Non-pigmented ciliary epithelial cell (primary cell): ENCODE data around the gene RTN4R.
"Not testable (repeated sequence)": the region's sequence is repeated elsewhere in the genome, so short reads cannot be mapped to it uniquely, and the experiment has no call there.

Source experiments
- DNase-seq: peaks from one replicate; pipeline ENCODE4 v3.0.0-alpha.2; 2010; ENCODE audit warnings: low read depth

RTN4R gene

GRCh38 chr22:20286784-20287423 lies 18.8 kb upstream of the RTN4R start:
- DNase-seq: not testable (repeated sequence)

GRCh38 chr22:20286312-20286660 lies 18.2 kb upstream of the RTN4R start:
- not testable (repeated sequence) for DNase-seq

- DNase-seq: not testable (repeated sequence)
Measured at GRCh38 chr22:20285473-20286311, 17.6 kb upstream of the RTN4R start.

GRCh38 chr22:20284471-20285086 lies 16.5 kb upstream of the RTN4R start:
- no peak for DNase-seq

DNA sequence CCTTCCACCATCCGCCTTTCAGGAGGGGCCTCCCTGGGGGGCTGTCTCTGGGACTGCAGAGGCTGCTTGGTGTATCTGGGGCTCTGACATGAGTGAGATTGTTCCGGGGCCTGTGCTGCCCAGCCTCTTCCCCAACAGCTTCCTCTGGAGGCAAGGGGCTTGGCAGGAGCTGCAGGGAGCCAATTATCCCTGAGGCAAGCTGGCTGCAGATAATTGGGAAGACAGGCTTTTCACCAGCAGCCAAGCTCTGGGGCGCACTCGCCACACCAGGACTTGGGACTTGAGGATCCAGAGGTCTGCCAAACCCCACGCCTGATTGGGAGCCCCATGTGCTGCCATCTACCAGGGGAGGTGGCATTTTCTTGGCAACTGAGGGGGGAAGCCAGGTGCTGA lies 15.6 kb upstream of the RTN4R start:
- no peak for DNase-seq

DNA sequence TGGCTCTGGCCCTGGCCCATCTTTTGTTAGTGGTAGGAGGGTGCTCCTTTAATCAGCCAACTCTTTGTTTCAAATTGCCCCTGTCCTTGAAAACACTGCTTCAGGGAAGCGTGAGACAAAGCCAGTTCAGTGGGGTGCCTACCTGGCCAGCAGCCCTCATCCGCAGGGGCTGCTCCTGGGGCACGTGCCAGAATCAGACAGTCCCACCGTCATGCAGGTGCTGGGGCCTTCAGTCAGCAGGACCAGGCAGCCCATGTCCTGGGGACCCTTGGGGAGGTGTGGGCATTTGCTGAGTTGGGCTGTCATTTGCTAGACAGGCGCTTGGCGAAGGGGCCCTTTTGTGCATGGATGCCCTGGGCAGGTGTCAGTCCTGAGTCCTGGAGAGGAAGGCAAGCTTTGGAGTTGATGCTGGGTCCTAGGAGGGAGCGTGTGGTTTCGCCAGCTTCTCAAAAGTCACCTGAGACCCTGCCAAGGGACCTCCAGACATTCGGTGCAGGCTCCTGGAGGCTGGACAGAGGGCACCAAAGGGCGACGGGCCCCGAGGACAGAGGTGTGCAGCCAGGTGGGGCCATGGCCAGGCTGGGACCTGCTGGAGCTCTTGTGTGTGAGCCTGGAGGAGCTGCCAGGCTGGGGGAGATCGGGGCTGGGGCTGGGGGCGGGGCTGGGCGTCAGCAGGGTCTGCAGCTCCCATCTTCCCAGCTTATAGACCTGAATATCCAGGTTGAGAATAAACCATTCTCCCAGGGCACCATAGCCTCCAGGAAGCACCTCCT lies 15.0 kb upstream of the RTN4R start:
- no peak for DNase-seq

- DNase-seq: no peak
Measured at GRCh38 chr22:20281891-20282290, 13.8 kb upstream of the RTN4R start.

DNA sequence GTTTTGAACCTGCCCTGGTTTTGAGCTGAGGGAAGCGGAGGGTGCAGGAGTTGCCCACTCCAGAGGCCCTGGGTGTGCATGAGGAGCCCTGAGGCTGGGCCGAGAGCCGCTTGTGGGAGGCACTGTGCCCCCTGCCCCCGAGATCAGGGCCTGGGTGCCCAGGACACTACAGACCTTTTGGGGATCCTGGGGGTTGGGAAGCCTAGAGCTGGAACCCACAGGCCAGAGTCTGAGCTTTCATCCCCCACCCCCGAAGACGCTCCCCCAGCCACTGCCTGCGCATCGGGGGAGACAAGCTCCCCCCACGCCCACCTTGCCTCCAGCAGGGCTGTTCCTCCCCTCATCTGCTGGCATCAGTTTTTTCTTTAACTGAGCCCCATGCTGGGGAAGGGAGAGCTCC lies 13.4 kb upstream of the RTN4R start:
- DNase-seq: not testable (repeated sequence)

GRCh38 chr22:20280866-20281265 lies 12.7 kb upstream of the RTN4R start:
- no peak for DNase-seq

DNA sequence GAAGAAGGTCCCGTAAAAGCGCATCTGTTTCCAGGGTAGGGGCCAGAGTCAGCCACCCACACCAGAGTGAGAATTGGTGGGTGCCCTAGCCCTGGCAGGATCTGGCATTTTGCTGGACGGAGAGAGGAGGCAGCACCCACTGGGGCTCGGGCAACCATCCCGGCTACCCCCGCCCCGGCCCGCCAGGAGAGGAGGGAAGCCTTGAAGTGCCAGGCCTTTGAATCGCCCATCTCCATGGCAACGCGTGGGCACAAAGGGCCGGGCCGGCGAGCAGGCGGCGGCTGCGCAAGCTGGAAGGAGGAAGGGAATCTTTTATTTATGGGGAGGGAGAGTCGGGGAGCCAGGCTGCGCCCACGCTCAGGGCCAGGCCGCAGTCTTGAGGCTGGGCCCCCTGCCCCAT lies 12.0 kb upstream of the RTN4R start:
- not testable (repeated sequence) for DNase-seq

GRCh38 chr22:20279662-20280134 lies 11.6 kb upstream of the RTN4R start:
- no peak for DNase-seq

- DNase-seq: not testable (repeated sequence)
Measured at GRCh38 chr22:20278726-20279490, 10.8 kb upstream of the RTN4R start.

- DNase-seq: not testable (repeated sequence)
Measured at GRCh38 chr22:20277936-20278635, 10.0 kb upstream of the RTN4R start.

GRCh38 chr22:20276468-20276867 lies 8.3 kb upstream of the RTN4R start:
- no peak for DNase-seq

GRCh38 chr22:20275836-20276235 lies 7.7 kb upstream of the RTN4R start:
- DNase-seq: no peak

DNA sequence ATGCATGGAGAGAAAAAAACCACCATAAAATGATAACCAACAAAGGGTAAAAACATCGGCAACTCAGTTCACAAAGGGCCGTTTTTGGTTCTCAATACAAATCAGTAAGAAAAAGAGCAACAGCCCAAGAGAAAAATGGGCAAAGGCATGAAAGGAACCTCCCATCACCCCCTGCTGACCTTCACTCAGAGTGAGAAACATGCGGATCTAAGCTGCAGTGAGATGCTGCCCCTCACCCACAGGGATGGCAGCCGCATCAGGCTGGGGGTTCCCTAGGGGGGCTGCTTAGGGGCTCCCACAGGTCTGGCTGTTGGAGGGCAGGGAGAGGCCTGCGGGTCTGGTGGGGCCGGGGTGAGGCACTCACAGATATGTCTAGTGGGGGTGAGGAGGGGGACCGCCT lies 7.2 kb upstream of the RTN4R start:
- not testable (repeated sequence) for DNase-seq

- not testable (repeated sequence) for DNase-seq
Measured at GRCh38 chr22:20274374-20274773, 6.3 kb upstream of the RTN4R start.

DNA sequence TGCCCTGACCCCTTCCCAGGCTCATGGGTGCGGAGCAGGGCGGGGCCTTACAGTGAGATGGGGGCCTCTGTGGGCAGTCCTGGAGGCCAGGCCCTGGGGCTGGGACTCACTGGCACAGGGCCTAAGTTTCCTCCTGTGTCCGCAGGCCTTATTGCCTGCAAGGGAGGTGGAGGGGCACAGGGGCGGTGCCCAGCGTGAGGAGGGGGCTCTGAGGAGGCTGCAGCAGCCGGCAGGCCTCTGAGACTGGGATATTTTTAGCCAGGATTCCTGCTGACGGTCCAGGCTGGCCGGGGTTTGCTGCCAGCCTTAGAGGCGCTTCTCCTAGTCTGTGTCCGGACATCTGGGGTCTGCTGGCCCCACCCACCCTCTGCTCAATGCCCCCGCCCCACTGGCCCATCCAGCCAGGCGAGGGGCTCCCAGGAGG lies 5.7 kb upstream of the RTN4R start:
- no peak for DNase-seq

DNA sequence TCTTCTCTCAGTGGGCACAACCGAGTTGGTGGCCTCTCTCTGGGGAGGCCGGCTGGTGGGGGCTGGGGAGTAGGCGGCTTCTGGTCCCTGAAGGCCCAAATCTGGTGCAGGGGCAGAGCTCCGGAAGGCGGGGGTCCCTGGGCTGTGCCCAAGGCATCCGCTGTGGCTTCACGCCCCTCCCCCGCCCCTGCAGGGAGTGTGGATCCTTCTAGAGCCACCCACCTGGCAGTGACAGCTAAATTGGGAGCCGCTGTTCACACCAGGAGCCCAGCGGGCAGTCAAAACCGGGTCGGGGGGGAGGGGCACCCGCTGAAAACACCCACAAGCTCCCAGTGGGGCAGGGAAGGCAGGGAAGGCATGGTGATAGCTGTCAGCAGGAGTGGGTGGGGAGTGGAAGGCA lies 4.6 kb upstream of the RTN4R start:
- DNase-seq: no peak

GRCh38 chr22:20272174-20272573 lies 4.1 kb upstream of the RTN4R start:
- no peak for DNase-seq
